Measurements from ENCODE around the gene FIP1L1. TPM values are rescaled to one million over a fixed set of nuclear protein-coding genes. Genes with fewer than 3 reads are reported as not detected.

FIP1L1 gene
- total RNA-seq, 1 experiment from 2014 or later = 46.4 TPM

DNA sequence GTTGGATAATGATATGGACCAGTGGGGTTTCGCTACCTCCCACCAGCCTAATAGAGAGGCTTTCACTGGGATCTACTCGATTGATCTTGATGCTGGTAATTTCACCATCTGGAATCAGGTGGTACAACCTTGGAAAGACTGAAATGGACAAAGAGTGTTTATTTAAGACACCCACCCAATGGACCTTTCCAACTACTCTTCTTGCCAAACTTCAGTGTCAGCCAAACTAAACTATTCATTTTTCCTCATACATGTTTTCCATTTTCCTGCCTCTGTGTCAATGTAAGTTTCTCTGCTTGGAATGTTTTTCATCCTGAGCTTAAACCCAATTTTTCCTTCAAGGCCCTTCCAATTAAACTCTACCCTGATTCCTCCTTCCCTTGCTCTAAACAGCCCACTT lies 121.3 kb downstream of the FIP1L1 start:
- no peak for DNase-seq (ENCODE audit: low read depth)

DNA sequence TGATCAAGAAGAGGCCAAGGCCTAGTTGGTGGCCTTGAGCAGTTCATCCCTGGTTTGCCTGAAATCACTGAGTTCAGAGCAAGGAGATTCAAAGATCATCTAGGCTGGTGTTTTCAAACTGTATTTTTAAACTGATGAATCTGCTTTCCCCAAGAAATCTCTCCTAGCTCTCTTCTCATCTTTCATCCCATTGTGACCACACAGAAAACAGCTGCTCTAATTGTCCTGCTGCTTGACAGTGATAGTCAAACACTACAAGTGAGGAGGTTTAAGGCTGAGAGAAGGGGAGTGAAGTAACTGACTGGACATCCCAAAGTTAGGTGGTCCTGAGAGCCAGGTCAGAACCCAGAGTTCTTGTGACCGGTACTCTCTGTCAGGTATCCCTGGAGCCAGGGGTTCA lies 122.3 kb downstream of the FIP1L1 start:
- DNase-seq (ENCODE audit: low read depth) = no peak

DNA sequence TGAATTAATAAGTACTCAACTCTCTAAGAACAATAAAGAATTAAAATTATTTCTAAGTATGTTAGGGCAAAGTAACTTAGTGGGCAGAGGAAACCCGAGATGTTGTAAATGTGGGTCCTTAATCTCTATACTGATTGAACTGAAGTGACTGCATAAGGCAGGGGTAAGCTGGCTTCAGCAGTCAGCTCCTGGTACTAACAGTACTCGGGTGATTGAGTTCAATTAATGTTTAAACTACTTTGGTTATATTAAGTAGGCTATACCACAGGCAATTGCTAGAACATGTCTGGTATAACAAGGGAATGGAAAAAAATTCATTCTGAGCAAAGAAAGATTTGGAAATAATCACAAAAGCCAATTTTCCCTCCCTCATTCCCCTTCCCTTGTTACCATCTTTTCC lies 123.1 kb downstream of the FIP1L1 start:
- no peak for DNase-seq (ENCODE audit: low read depth)

DNA sequence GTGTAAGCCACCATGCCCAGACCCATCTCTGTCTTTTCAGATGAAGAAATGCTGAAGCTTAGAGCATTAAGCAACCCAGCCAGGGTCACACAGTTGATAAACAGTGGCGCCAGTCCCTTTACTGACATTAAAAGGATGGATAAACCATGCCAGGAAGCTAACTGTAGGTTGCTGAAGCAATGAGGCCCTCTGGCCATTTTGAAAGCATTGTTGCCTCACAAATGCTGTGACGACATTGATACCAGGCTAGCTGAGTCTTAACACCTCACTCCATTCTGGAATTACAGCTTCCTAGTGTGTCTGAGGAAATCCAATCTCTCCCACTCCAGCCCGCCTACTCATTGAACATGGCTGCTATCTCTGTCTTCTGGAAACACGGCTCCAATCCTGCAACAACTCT lies 124.1 kb downstream of the FIP1L1 start:
- DNase-seq (ENCODE audit: low read depth) = no peak

DNA sequence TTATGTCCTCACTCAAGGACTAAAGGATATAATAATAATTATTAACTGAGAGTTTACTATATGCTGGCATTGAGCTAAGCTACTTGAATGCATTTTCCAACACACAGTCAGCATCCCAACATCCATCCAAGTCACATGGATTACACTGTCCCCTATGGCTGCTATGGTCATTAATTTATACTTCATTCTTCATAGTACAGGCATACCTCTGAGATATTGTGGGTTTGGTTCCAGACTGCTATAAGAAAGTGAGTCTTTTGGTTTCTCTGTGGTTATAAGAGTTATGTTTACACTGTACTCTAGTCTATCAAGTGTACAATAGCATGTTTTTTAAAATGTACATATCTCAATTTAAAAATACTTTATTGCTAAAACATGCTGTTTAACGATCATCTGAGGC lies 124.7 kb downstream of the FIP1L1 start:
- DNase-seq (ENCODE audit: low read depth) = no peak

DNA sequence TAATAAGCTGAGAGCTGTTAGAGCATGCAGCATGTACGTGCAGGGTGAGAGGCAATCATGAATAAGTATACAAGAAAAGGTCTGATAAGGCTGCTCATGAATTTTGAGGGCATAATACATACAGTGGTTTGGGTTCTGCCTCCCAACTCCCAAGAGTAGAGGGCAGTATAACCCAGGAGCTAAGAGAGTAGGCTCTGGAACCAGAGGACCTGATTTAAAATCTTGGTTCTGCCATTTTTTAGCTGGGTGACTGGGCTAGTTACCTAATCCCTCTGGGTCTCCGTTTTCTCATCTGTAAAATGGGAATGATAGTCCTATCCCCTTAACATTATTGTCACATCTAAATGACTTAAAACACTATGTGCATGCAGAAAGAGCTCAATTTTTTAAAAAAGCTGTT lies 128.5 kb downstream of the FIP1L1 start:
- peak; percentile 2 for DNase-seq (ENCODE audit: low read depth)

DNA sequence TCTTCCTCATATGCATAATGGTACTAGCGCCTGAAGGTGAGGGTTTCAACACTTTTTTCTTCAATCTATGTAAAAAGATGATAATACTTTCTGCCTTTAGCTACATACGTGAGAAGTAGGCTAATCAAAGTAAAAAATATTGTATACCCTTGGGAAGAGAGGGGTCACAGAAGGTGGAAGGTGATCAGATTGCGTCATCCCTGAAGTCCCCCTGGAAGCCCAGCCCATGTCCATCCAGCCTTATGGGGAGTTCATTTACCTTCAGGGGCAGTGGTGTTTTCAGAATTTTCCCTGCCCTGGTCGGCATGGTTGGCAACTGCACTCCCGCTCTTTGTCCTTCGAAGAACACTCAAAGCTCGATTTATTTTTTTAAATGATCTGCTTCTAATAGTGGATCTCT lies 129.6 kb downstream of the FIP1L1 start:
- no peak for DNase-seq (ENCODE audit: low read depth)

DNA sequence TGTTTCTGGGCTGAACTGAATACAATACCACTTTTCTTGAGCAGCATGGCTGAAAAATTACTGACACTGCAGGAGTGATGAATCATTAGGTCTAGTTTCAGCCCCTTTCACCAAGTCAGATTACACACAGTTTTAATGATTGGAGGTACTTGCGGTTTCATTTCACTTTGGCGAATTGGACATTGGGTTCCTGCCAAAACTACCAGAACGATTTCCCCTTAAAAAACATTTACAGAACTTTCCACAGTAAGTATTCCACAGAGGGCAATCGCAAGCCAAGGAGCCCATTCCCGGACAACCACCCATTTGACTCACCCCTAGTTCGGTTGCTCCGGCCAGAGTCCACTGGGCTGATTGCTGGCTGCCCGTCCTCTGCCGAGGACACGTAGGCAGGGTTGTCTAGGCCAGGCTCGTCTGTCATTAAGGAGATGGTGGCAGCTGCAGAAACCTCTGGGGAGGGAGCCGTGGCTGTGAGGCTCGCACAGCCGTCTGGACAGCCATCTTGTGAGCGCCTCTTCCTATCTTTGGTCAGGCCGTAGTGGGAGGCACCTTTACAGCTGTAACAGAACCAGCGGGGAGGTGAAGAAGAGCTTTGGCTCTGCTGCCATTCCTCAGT lies 130.3 kb downstream of the FIP1L1 start:
- DNase-seq (ENCODE audit: low read depth) = peak; percentile 93

DNA sequence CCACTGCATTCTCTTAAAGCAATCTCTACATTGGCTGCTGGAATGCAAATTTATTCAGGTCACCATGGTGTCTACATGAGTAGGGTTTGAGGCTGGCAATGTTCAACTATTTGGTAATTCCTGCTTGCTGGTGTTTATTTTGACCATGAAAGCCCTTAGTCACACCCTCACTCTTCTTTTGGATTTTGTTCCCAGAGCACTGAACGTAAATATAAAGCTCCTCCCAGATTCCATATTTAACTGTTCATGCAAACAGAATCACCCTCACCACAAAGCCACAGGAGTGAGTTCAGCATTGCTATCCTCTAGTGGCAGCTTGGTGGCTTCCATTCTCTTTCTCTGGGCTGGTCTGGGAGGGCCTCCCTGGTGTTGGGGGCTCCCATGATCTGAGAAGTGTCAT lies 131.0 kb downstream of the FIP1L1 start:
- peak; percentile 67 for DNase-seq (ENCODE audit: low read depth)

DNA sequence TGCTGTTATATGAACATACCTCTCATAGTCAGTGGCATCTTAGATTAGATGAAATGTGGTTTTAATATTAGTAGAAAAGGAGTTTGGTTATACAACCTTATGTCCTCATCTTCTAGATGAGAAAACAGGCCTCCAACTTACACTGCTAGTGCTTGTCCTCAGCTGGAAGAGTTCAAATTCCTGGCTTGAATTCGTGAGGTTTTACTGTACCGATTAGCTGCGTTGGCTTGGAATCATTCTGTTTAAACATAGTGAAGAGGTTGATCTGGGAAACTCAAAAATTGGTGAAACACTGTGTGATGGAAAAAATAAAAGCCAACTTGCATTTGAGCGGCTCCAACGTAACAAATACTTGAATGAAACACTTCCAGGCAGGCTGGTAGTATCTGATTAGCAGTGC lies 132.9 kb downstream of the FIP1L1 start:
- no peak for DNase-seq (ENCODE audit: low read depth)

Other genes starting within 250 kb of the FIP1L1 start
- gene SCFD2, start 11.6 kb upstream of the FIP1L1 start, total RNA-seq (2014; rRNA removed; shearing (Covaris generic)) = 22.4 and 28.0 TPM in 2 replicates
- 0.87 and 1.3 TPM in 2 replicates for gene LNX1, start 213.8 kb downstream of the FIP1L1 start, total RNA-seq (2014; rRNA removed; shearing (Covaris generic))